Body of pancreas (tissue), 4 donors: ENCODE results near the gene TDRD7. TPM values are rescaled to one million over a fixed set of nuclear protein-coding genes. Genes with fewer than 3 reads are reported as not detected.
A peak's percentile ranks its signal among the peaks of the same experiment; 100 is the strongest.

Experiments used
- ATAC-seq: fragments of 150-250 bp; one replicate; pipeline ENCODE4 v1.9.1; 2016
- DNase-seq, 4 donors: peaks; one replicate each; pipeline ENCODE4 v3.0.0-alpha.2; 2019
- H3K27ac ChIP-seq, 4 donors: fragments of 200-600 bp; sonication (generic); 1 replicate in 3 of 4; 2 replicates in 1 of 4; pipeline versions ENCODE4 v1.5.1 to v1.6.1; 2016 to 2019; ENCODE audit warnings: mild to moderate bottlenecking in 1 of 4, mixed read lengths in 1 of 4, moderate library complexity in 1 of 4
- H3K27me3 ChIP-seq, 2 donors: fragments of 200-600 bp; sonication (generic); one replicate each; pipeline ENCODE4 v1.6.0; 2016; ENCODE audit warnings: mild to moderate bottlenecking in 1 of 2
- H3K36me3 ChIP-seq, 2 donors: fragments of 200-600 bp; sonication (generic); replicated peaks in 1 of 2; 2 replicates each; pipeline ENCODE4 v1.5.1; 2016; ENCODE audit warnings: low read depth in 2 of 2; ENCODE audit not compliant: insufficient read depth in 1 of 2
- H3K4me1 ChIP-seq: fragments of 200-600 bp; sonication (generic); one replicate; pipeline ENCODE4 v1.6.0; 2016
- H3K4me3 ChIP-seq, 2 donors: fragments of 200-600 bp; sonication (generic); 1 replicate in 1 of 2; 2 replicates in 1 of 2; pipeline ENCODE4 v1.5.1; 2016 to 2019
- H3K9me3 ChIP-seq, 3 donors: fragments of 200-600 bp; sonication (generic); 1 replicate in 2 of 3; 2 replicates in 1 of 3; pipeline ENCODE4 v1.5.1; 2016
- POLR2A ChIP-seq, 3 donors: fragments of 450-650 bp; IDR thresholded peaks; one replicate each; pipeline ENCODE4 v1.6.1; 2016; ENCODE audit warnings: antibody characterized with exemption in 3 of 3, mild to moderate bottlenecking in 2 of 3
- WGBS, 2 donors: methylation state at CpG; one replicate each; pipeline ENCODE4 v1.1.5; 2017; 5-methylcytosine and 5-hydroxymethylcytosine counted together
- intact Hi-C: fragments of 100-400 bp; cut with DNase I; formaldehyde crosslinking; loops from one replicate; pipeline ENCODE4 v1.15.1; 2023
- total RNA-seq, 2 donors: library from RNA; depleted of rRNA; stranded (reverse); fragments of >200 nt; gene quantifications; one replicate each; pipeline ENCODE4 v1.1.0, GENCODE V29; 2016
- TF ChIP-seq, protein P1 (sequence below), 7 experiments: fragments of 450-650 bp in 4 of 7; fragments of 200-600 bp in 3 of 7; sonication (generic) in 3 of 7; IDR thresholded peaks; one replicate each; pipeline ENCODE4 v1.5.1; 2016 to 2019; ENCODE audit warnings: antibody characterized with exemption in 7 of 7

The TDRD7 gene
- total RNA-seq, 2 donors from 2014 or later = 2.3 to 7.5 TPM

DNA sequence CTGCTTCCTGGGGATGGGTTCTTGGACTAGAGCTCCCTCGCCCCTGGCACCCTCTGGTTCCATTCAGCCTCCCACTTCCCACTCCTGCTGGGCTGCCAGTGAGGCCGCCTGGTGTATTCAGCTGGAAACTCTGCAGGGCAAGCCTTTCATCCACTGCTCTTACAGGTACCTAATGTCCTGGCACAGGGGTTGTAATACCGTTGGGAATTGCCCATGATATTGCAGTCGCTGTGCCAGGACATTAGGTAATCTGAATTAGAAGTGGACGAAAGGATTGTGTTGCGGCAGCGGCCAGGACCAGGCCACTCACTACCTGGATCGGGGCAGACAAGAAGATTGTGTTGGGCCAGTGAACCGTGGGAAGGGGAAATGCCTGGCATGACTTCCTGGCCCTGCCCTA lies 102.6 kb downstream of the TDRD7 start:
- Histone ChIP-seq H3K27me3 (no peaks in the 10 kb centered on the region), H3K4me1 (peaks cover 19% of the 10 kb centered on the region), H3K9me3 (no peaks in the 10 kb centered on the region), H3K27ac (no peak overlapping the region), H3K4me3 (no peak overlapping the region), H3K36me3 (no peaks in the 10 kb centered on the region)
- intact Hi-C loops = no loop called here
- 93% methylated on average over 9 of the region's 9 CpGs for WGBS, 2 donors
- DNase-seq (peak in 2 of 4 donors; percentile 10 to 31), ATAC-seq (no peak)
- TF ChIP-seq, protein P1, sequence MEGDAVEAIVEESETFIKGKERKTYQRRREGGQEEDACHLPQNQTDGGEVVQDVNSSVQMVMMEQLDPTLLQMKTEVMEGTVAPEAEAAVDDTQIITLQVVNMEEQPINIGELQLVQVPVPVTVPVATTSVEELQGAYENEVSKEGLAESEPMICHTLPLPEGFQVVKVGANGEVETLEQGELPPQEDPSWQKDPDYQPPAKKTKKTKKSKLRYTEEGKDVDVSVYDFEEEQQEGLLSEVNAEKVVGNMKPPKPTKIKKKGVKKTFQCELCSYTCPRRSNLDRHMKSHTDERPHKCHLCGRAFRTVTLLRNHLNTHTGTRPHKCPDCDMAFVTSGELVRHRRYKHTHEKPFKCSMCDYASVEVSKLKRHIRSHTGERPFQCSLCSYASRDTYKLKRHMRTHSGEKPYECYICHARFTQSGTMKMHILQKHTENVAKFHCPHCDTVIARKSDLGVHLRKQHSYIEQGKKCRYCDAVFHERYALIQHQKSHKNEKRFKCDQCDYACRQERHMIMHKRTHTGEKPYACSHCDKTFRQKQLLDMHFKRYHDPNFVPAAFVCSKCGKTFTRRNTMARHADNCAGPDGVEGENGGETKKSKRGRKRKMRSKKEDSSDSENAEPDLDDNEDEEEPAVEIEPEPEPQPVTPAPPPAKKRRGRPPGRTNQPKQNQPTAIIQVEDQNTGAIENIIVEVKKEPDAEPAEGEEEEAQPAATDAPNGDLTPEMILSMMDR (IDR thresholded peaks at IDR 0.05) = no peak
- no peak for TF ChIP-seq POLR2A (IDR thresholded peaks at IDR 0.05)

DNA sequence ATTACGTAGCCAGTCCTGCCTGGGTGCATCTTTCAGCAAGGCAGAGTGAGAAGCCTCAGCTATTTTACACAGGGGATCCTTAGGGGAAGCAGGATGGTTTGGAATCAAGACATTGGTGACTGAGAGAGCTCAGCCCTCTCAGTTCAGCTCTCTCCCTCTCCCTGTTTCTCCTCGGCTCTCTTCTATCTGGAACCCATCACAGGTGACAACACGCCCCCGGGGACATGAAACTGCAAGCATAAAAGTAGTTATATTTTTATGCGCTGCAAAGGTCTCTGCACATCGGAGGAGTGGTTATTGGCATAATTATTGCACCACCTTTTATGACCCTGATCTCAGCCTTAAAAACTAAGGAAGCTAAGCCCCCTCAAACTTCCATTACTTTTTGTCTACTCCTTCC lies 103.8 kb downstream of the TDRD7 start:
- no peak for TF ChIP-seq POLR2A (IDR thresholded peaks at IDR 0.05)
- TF ChIP-seq, protein P1 (IDR thresholded peaks at IDR 0.05) = no peak
- H3K4me1 ChIP-seq = peaks cover 19% of the 10 kb centered on the region
- no peaks in the 10 kb centered on the region for H3K27me3 ChIP-seq
- H3K27ac ChIP-seq = no peak overlapping the region
- H3K36me3 ChIP-seq = no peaks in the 10 kb centered on the region
- H3K4me3 ChIP-seq = no peak overlapping the region
- ATAC-seq (no peak), DNase-seq (no peak)
- 88 to 91% methylated on average over 6 of the region's 6 CpGs for WGBS, 2 donors
- H3K9me3 ChIP-seq = no peaks in the 10 kb centered on the region
- intact Hi-C loops = no loop called here

DNA sequence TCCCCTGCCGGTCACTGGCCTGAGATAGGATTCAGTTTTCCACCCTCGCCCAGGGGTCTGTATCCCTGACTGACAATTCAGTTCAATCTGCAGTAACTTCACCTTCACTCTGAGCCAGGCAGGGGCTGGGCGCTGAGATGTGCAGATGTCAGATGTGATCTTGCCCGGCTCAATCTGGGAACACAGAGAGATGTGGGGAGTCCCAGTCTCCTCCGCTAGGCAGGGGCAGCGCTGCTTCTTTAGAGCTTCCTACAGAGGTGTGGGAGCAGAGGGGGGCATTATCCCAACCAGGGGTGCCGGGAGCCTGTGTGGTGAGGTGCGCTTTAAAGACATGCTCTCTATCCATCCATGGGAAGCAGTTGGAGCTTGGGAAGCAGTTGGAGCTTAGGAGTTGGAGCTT lies 104.2 kb downstream of the TDRD7 start:
- no peak for DNase-seq
- H3K27ac ChIP-seq = no peak overlapping the region
- H3K4me1 ChIP-seq = peaks cover 17% of the 10 kb centered on the region
- no peak overlapping the region for H3K4me3 ChIP-seq
- TF ChIP-seq POLR2A (IDR thresholded peaks at IDR 0.05) = no peak
- TF ChIP-seq, protein P1 (IDR thresholded peaks at IDR 0.05) = no peak
- H3K27me3 ChIP-seq = no peaks in the 10 kb centered on the region
- no peak for ATAC-seq
- WGBS, 2 donors = 88 to 91% methylated on average over 8 of the region's 8 CpGs
- intact Hi-C loops = no loop called here
- no peaks in the 10 kb centered on the region for H3K9me3 ChIP-seq
- H3K36me3 ChIP-seq = no peaks in the 10 kb centered on the region

DNA sequence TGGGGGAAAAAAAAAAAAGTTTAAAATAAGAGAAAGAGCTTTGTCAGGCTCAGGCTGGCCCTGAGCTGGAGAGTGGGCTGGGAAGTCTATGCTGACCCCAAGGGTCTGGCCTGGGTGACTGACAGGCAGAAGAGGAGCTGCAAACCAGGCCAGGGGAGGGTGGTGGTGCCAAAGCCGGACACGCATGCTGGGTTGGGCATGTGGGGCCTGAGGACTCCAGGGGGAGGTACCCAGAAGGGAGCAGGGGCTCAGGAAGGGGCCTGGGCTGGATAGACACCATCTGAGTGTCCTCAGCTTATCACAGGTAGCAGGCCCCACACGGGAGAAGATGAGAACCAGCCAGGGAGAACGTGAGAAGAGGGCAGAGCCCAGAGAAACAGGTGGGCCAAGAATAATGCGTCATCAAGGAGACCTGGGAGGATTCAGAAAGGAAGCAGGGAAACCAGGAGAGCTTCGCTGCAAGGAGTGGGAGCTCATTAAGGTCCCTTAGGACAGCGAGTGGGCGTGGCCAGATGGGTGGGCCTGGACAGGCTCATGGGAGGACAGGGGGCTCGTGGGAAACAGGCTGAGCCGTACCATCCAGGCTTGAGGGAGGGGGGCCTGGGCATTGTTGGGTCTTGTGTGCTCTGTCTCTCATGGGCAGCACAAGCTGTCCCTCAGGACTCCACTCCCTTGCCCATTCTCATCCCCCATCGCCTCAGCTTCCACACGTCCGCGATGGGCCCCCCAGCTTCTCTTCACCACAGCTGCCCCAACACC lies 105.6 kb downstream of the TDRD7 start:
- Histone ChIP-seq H3K9me3 (no peaks in the 10 kb centered on the region), H3K27ac (no peak overlapping the region), H3K4me3 (no peak overlapping the region), H3K4me1 (peaks cover 15% of the 10 kb centered on the region), H3K27me3 (no peaks in the 10 kb centered on the region), H3K36me3 (no peaks in the 10 kb centered on the region)
- WGBS, 2 donors = 84 to 87% methylated on average over 12 to 14 of the region's 14 CpGs
- ATAC-seq = no peak
- intact Hi-C loops = no loop called here
- no peak for TF ChIP-seq POLR2A (IDR thresholded peaks at IDR 0.05)
- TF ChIP-seq, protein P1 (IDR thresholded peaks at IDR 0.05) = no peak
- DNase-seq = no peak
